Activated CD4-positive, CD25-positive, alpha-beta regulatory T cell treated with anti-CD3 and anti-CD28 coated beads, Interleukin-2, amount 50 U/mL, for 24 hours (primary cell): Measurements from ENCODE around the gene MPND.

Experiments
- ATAC-seq, 2 donors: fragments of 150-1000 bp; cut with Tn5 transposase; one replicate each; pipeline ENCODE4 v1.10.0; 2021; ENCODE audit warnings: mild to moderate bottlenecking in 1 of 2, moderate library complexity in 1 of 2

The MPND gene

DNA sequence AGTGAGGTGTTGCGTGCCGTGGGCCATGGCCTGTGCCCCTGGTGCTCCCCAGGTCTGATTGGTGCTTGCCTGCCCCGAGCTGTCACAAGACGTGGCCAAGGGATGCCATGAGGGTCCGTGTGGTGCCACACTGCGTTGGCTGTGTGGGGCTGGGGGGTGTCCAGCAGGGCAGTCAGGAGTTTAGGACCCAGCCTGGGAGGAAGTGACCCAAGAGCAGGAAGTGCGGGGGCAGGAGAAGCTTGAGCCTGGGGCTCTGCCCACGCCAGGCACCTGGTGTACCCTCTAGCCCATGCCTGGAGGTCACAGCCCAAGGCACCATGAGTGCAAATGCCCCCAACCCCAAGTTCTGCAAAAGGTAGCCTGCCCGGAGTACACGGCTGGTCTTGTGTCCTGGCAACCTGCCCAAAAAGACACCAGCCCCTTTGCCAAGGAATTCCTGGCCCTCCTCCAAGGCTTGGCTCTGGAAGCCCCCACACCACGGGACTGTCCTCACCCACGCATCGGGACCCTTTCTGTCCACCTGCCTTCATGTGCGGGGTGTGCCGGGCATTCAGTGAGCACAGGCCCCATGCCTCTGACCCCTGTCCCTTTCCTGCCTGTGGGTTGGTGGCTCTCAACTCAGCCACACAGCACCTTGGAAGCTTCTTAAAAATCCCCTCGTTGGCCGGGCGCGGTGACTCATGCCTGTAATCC, 24.9 kb downstream of the MPND start:
- no peak for ATAC-seq

GRCh38 chr19:4369109-4369887, 25.9 kb downstream of the MPND start:
- ATAC-seq: peak; percentile 55 to 64

DNA sequence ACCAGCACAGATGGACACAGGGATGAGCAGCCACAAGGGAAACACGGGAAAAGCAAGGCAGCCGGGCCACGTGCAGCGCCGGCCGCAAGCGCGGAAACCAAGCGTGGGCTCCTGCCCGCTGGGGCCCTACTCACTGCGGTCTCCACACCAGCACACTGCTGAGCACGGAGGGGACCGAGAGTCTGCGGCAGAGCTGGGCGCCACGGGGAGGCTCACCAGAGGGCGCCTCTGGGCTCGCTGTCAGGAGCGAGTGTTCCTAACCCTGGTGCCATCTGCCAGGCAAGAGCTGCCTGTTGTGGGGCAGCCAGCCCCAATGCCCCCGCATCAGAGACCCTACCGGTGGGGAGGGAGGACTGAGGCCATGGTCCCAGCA, 26.5 kb downstream of the MPND start:
- peak; percentile 88 for ATAC-seq

DNA sequence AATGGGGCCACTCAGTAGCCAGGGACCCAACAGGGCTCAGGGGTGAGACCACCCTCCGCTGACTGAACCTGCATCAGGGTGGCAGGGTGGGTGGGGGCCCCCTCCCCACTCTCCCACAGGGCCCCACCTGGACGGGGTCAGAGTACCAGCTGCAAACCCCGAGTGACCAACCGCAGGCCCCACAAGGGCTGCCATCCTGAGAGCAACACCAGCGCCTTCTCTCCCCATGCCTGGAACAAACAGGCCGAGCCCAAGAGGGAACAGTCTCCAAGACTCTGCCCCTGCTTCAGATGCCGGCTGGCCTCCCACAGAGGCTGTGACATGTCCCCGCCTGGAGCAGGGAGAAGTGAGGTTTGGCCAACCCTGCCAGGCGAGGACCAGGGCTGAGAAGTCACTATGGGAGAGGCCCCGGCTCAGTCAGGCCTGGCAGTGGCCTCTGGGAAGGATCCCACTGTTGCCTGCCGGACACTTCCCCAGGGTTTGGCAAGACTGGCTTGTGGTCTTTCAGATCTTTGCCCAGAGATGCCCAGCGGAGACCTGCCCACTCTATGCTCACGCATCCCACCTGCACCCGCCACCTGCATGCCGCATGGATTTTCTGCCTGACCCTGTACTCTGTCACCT, 27.2 kb downstream of the MPND start:
- ATAC-seq: no peak

DNA sequence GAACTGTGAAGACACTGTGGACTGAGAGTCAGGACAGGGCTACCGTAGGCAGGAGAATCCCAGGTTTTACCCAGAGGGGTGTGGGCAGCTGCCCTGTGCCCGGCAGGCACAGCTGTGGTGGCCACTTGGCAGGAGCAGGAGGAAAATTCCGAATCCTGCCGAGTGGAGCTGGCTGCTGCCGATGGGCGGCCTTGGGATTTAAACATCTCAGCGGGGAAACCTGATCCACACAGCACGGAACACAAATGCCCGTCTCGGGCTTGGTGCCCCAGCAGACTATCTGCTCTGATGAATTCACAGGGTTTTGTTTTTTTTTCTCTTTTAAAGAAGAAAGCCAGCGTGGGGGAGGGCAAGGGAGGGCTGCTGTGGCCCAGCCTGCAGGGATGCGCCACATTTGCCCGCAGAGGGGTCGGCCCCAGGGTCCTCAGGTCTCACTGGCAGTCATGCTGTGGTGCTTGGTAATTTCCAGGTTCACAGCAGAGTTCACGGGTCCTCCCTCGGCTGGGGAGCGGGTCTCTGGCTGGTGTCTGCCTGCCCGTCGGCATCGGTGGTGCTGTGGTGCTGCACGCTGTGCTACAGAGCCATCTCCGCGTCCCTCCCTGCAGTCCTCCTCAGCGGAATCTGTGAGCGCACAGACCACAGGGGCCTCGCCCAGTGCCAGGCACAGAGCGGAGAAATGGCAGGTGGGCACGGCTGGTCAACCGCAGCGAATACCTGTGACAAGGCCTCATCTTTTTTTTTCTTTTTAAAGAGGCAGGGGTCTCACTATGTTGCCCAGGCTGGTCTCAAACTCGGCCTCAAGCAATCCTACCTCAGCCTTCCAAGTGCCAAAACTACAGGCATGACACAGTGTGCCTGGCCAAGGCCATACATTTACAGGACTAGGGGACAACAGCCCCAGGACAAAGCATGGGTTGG, 28.1 kb downstream of the MPND start:
- no peak for ATAC-seq

DNA sequence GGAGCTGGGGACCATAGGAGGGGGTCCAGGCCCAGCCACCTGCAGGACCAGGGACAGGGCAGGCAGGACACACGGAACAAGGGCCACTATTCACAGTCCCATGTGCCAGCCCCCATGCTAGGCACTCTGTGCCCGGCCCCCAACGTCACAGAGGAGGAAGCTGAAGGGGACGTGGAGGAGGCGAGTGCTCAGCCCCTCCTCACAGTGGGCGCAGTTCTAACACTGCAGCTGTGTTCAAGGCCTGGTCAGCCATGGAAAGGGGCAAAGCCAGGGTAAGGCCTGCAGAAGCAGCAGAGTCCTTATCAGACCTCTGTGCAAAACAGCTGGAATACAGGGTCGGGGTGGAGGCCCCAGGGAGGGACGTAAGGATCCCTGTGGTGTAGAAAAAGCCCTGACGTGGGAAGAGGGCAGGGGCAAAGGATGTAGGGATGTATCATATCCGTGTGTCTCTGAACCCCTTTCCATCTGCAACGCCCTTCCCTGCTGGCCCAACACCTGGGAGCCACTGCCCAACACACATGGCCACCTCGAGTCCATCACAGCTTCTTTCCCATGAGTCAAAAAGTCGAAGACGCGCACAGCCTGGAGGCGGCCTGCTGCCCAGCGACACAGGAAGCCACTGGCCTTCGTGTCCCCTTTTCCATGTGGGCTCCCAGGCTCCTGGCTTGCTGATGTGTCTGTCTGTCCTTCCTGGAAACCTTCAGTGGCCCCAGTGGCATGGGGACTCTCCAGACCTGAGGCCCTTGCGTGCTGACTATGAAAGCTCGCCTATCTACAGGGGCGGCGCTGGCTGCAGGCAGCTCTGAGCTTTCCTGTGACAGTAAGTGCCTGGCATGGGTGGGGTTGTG, 29.0 kb downstream of the MPND start:
- ATAC-seq: no peak

- ATAC-seq: no peak
Observed at GRCh38 chr19:4373013-4373367, 29.6 kb downstream of the MPND start.

DNA sequence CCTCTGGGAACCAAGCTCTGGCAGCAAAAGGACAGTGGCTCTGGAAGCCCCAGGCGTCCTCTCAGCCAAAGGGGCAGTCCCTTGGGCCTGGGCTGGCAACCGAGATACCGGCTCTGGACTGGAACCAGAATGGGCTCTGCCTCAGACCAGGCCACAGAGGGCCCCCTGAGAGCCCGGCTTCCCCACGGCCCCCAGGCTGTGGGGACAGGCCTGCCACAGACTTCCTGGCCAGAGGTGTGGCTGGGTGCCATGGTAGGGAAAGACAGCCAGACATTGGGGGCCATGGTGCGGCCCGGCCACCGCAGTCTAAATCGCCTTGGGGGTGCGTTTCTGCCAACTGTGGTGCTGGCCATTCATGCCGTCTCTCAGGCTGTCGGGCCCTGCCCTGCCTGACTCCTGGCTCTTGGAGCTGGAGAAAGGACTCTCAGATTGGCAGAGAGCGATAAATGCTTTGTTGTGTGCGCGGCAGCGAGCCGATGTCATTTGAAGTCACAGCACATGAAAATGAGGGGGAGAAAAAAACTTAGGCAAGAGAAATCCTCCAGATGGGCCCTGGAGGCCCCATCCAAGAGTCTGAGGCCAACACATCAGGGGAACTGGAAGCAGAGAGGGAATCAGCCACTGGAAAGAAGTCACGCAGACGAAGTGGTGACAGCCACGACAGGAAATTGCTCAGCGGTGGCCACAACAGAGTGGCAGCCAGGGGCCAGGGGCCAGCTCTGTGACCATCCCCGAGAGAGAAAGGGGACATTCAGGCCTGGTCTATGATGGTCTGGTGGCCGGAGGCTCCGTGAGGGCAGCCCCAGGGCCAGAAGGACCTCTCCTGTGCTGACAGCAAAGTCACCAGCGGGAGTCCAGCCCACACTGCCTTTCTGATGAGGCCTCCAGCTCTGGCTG, 30.5 kb downstream of the MPND start:
- ATAC-seq: no peak

GRCh38 chr19:4374498-4375163, 31.3 kb downstream of the MPND start:
- ATAC-seq: no peak

GRCh38 chr19:4375164-4376027, 32.0 kb downstream of the MPND start:
- no peak for ATAC-seq

DNA sequence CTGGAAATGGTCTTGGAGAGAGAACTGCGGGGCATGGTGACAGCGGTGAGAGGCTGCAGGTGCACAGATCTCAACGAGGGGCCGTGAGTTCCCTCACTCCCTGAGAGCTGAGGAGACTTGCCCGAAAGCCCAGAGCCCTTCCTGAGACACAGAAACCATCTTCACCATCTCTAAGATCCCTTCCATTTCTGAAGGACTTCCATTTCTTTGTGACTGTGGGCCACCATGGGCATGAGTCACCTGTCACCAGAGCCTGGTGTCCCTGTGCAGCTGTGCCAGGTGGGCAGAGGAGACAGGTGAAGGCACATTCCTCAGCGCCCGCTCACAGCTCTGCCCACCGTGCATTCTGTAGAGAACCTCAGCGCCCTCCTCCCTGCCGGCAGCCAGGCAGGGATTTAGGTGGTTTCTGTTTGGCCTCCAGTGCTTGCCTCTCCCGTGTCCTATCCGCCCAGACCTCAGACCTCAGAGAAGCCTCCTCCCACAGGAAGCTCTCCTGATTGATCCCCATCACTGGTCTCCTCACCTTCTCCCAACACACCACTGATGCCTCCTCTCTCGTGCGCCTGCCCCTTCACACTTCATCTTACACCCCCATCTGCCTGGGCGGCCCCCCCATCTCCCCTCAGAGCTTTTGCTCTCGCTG, 32.8 kb downstream of the MPND start:
- no peak for ATAC-seq

- no peak for ATAC-seq
Observed at GRCh38 chr19:4376671-4376990, 33.3 kb downstream of the MPND start.

GRCh38 chr19:4376991-4377781, 33.8 kb downstream of the MPND start:
- no peak for ATAC-seq

- ATAC-seq: no peak
Observed at GRCh38 chr19:4378886-4379285, 35.5 kb downstream of the MPND start.

DNA sequence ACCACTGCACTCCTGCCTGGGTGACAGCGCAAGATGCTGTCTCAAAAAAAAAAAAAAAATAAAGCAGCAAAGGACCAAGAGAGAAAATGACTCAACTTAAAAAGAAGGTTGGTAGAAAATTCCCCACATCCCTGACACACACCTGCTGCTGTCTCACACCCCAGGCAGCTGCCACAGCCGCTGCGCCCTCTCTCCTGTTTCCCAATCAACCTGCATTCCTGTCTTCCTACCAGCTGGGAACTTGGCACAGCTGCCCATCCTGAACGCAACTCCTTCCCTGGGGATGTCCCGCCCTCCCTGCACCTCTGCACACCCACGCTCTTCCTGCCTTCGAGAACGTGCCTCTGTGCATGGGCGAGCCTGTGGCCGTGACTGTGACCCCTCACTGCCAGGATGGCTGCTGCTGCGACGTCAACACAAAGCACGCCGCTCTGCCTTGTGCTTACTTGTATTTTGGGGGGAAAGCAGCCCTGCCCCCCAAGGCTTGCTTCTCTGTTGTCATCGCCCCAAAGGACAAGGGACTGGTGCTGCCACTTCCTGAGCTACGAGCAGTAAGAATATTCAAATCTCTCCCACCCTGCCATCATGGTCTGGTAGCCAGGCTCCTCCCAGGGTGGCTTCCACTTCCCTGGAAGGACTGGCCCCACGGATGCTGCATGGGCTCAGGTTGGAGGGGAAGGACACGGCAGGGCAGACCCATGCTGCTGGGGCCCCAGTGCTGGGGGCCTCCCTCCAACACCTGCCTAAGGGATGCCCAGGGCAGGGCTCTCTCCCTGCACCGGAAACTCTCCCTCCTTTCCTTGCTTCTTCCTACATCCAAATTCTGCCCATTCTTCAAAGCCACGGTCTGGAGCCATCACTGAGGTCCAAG, 36.3 kb downstream of the MPND start:
- ATAC-seq: peak; percentile 84

GRCh38 chr19:4380254-4380727, 36.9 kb downstream of the MPND start:
- peak; percentile 30 to 61 for ATAC-seq
